WTC11 (cell line): ENCODE measurements around the gene CTNNA3. TPM values are rescaled to one million over a fixed set of nuclear protein-coding genes. Genes with fewer than 3 reads are reported as not detected.
"Not testable (repeated sequence)": the region's sequence is repeated elsewhere in the genome, so short reads cannot be mapped to it uniquely, and the experiment has no call there.

Experiments
- ATAC-seq: fragments of 200-7000 bp; cut with Tn5 transposase; 2 replicates; pipeline ENCODE4 v1.10.0; 2021; ENCODE audit warnings: mild to moderate bottlenecking, moderate library complexity
- CTCF ChIA-PET: fragments of 300-600 bp; sonication (Branson Sonifier 250); formaldehyde crosslinking; loops from one replicate; lab custom pipeline; 2021; ENCODE audit warnings: antibody characterized with exemption; lab: Charles Lee
- POLR2A ChIA-PET: fragments of 350-600 bp; sonication (Branson Sonifier 250); formaldehyde crosslinking; loops from one replicate; lab custom pipeline; 2021; ENCODE audit warnings: antibody characterized with exemption; lab: Charles Lee
- DNase-seq: peaks from one replicate; pipeline ENCODE4 v3.0.0; 2021; ENCODE audit warnings: low spot score
- H3K27ac Mint-ChIP-seq: 2 replicates; pipeline ENCODE4 v1.8.0; 2021; ENCODE audit warnings: mixed read lengths
- H3K27me3 Mint-ChIP-seq: 2 replicates; pipeline ENCODE4 v1.8.0; 2021; ENCODE audit warnings: low read depth, mild to moderate bottlenecking, moderate library complexity, mixed read lengths
- H3K36me3 Mint-ChIP-seq: 2 replicates; pipeline ENCODE4 v1.8.0; 2021; ENCODE audit warnings: mixed read lengths
- H3K4me1 Mint-ChIP-seq: 2 replicates; pipeline ENCODE4 v1.8.0; 2022; ENCODE audit warnings: mixed read lengths
- H3K4me3 Mint-ChIP-seq: 2 replicates; pipeline ENCODE4 v1.8.0; 2021; ENCODE audit warnings: mild to moderate bottlenecking, moderate library complexity, mixed read lengths
- H3K9me3 Mint-ChIP-seq: 2 replicates; pipeline ENCODE4 v1.8.0; 2021; ENCODE audit warnings: mixed read lengths
- ATF1 ChIP-seq: sonication (generic); formaldehyde crosslinking; IDR thresholded peaks from 2 replicates; pipeline ENCODE4 v1.8.1; 2023; ENCODE audit warnings: mild to moderate bottlenecking, moderate library complexity, missing genetic modification reagents
- ATF3 ChIP-seq: sonication (generic); formaldehyde crosslinking; conservative IDR thresholded peaks from 2 replicates; pipeline ENCODE4 v1.8.1; 2022; ENCODE audit warnings: mild to moderate bottlenecking, missing genetic modification reagents
- CREB1 ChIP-seq: sonication (generic); formaldehyde crosslinking; IDR thresholded peaks from 2 replicates; pipeline ENCODE4 v1.8.0; 2023; ENCODE audit warnings: mild to moderate bottlenecking, missing genetic modification reagents
- ESRRA ChIP-seq: sonication (generic); formaldehyde crosslinking; IDR thresholded peaks from 2 replicates; pipeline ENCODE4 v1.8.1; 2022; ENCODE audit warnings: mild to moderate bottlenecking, missing genetic modification reagents, borderline replicate concordance
- GRHL2 ChIP-seq: fragments of 250-450 bp; sonication (Bioruptor Pico); IDR thresholded peaks from 2 replicates; pipeline ENCODE4 v1.8.0; 2022; ENCODE audit warnings: mild to moderate bottlenecking, moderate library complexity; ENCODE audit not compliant: insufficient replicate concordance, severe bottlenecking
- MXD4 ChIP-seq: fragments of 250-450 bp; sonication (Bioruptor Pico); IDR thresholded peaks from 2 replicates; pipeline ENCODE4 v1.8.0; 2021; ENCODE audit warnings: mild to moderate bottlenecking, moderate library complexity, borderline replicate concordance
- RELA ChIP-seq: sonication (generic); formaldehyde crosslinking; IDR thresholded peaks from 2 replicates; pipeline ENCODE4 v1.8.1; 2022; ENCODE audit warnings: missing genetic modification reagents, mild to moderate bottlenecking, borderline replicate concordance
- RORB ChIP-seq: fragments of 250-450 bp; sonication (Bioruptor Pico); IDR thresholded peaks from 2 replicates; pipeline ENCODE4 v1.9.0; 2021; ENCODE audit warnings: mild to moderate bottlenecking
- TCF7 ChIP-seq: sonication (generic); formaldehyde crosslinking; IDR thresholded peaks from 2 replicates; pipeline ENCODE4 v1.8.0; 2022; ENCODE audit warnings: mild to moderate bottlenecking, low read depth, missing genetic modification reagents, moderate library complexity
- ZBTB43 ChIP-seq: sonication (generic); formaldehyde crosslinking; IDR thresholded peaks from 2 replicates; pipeline ENCODE4 v1.8.1; 2023; ENCODE audit warnings: mild to moderate bottlenecking, missing genetic modification reagents
- ZNF416 ChIP-seq: fragments of 250-450 bp; sonication (Bioruptor Pico); IDR thresholded peaks from 2 replicates; pipeline ENCODE4 v1.9.0; 2021; ENCODE audit warnings: mild to moderate bottlenecking, inconsistent platforms
- ZNF512 ChIP-seq: sonication (generic); formaldehyde crosslinking; IDR thresholded peaks from 2 replicates; pipeline ENCODE4 v1.8.1; 2022; ENCODE audit warnings: missing genetic modification reagents, borderline replicate concordance
- total RNA-seq: library from RNA; stranded (reverse); gene quantifications from 3 replicates; pipeline ENCODE4 v1.2.3, GENCODE V29; 2021

The CTNNA3 gene
- total RNA-seq, 1 experiment from 2014 or later = 6.1 TPM

GRCh38 chr10:67224553-67224952 is 471.4 kb downstream of the CTNNA3 start:
- ChIA-PET CTCF (no interaction called here), POLR2A (no interaction called here)
- H3K4me1 Mint-ChIP-seq = peaks cover 6% of the 10 kb centered on the region
- H3K36me3 Mint-ChIP-seq = peaks cover 27% of the 10 kb centered on the region
- TF ChIP-seq ATF3 (CRISPR knock-in tag) = no peak
- TF ChIP-seq TCF7 (CRISPR knock-in tag) = no peak
- no peak for TF ChIP-seq ZBTB43
- no peak for TF ChIP-seq ZNF512 (CRISPR knock-in tag)
- no peak for TF ChIP-seq ESRRA (CRISPR knock-in tag)
- TF ChIP-seq ZNF416 = no peak
- no peak for TF ChIP-seq GRHL2 (CRISPR knock-in tag)
- TF ChIP-seq, all 79 proteins: peak for 0
- ATAC-seq (no peak), DNase-seq (no peak)
- Mint-ChIP-seq H3K27me3 (no peaks in the 10 kb centered on the region; the same call in 1 of the 2 replicates), H3K9me3 (peaks cover 35% of the 10 kb centered on the region), H3K27ac (no peak overlapping the region), H3K4me3 (no peak overlapping the region)

GRCh38 chr10:67222934-67223333 is 473.1 kb downstream of the CTNNA3 start:
- Mint-ChIP-seq H3K4me1 (peaks cover 6% of the 10 kb centered on the region), H3K36me3 (peaks cover 22% of the 10 kb centered on the region), H3K27ac (no peak overlapping the region), H3K27me3 (no peaks in the 10 kb centered on the region; the same call in 1 of the 2 replicates), H3K9me3 (peaks cover 25% of the 10 kb centered on the region), H3K4me3 (no peak overlapping the region)
- TF ChIP-seq CREB1 (CRISPR knock-in tag) (no peak), RELA (CRISPR knock-in tag) (no peak), RORB (CRISPR knock-in tag) (no peak), MXD4 (no peak)
- ATAC-seq (no peak), DNase-seq (no peak)
- ChIA-PET POLR2A (no interaction called here), CTCF (no interaction called here)

- Mint-ChIP-seq H3K4me1 (peaks cover 6% of the 10 kb centered on the region), H3K9me3 (peaks cover 25% of the 10 kb centered on the region), H3K4me3 (no peak overlapping the region), H3K36me3 (peaks cover 19% of the 10 kb centered on the region), H3K27me3 (no peaks in the 10 kb centered on the region; the same call in 1 of the 2 replicates), H3K27ac (no peak overlapping the region)
- no peak for TF ChIP-seq TCF7 (CRISPR knock-in tag)
- ChIA-PET CTCF (interaction anchor here (0.6 kb wide), 1 partner anchor 179 kb away, joined by 6 read pairs; no protein-coding TSS in a partner anchor), POLR2A (no interaction called here)
- no peak for DNase-seq
- ATAC-seq = no peak
Measured at GRCh38 chr10:67221939-67222494, 474.0 kb downstream of the CTNNA3 start.

GRCh38 chr10:67211680-67212079 is 484.3 kb downstream of the CTNNA3 start:
- H3K4me1 Mint-ChIP-seq = 0 out of 2 replicates have a peak, but pooled peaks cover 3% of the 10 kb centered on the region
- no peak for TF ChIP-seq ATF1 (CRISPR knock-in tag)
- ChIA-PET POLR2A (no interaction called here), CTCF (interaction anchor here (1.0 kb wide), 1 partner anchor 73 kb away, joined by 3 read pairs; no protein-coding TSS in a partner anchor)
- H3K27ac Mint-ChIP-seq = no peak overlapping the region
- no peak overlapping the region for H3K4me3 Mint-ChIP-seq
- H3K9me3 Mint-ChIP-seq = no peaks in the 10 kb centered on the region
- no peaks in the 10 kb centered on the region for H3K27me3 Mint-ChIP-seq
- ATAC-seq = no peak
- no peaks in the 10 kb centered on the region for H3K36me3 Mint-ChIP-seq
- no peak for DNase-seq

GRCh38 chr10:67207923-67208322 is 488.1 kb downstream of the CTNNA3 start:
- POLR2A ChIA-PET, H3K27me3 Mint-ChIP-seq, ATAC-seq, DNase-seq, H3K4me3 Mint-ChIP-seq, H3K27ac Mint-ChIP-seq, H3K36me3 Mint-ChIP-seq, CTCF ChIA-PET: not testable (repeated sequence)
- Mint-ChIP-seq H3K4me1 (peaks cover 17% of the 10 kb centered on the region), H3K9me3 (peaks cover 13% of the 10 kb centered on the region; the same call in 1 of the 2 replicates)
